Measurements from ENCODE around the gene THAP11.

THAP11 gene

DNA sequence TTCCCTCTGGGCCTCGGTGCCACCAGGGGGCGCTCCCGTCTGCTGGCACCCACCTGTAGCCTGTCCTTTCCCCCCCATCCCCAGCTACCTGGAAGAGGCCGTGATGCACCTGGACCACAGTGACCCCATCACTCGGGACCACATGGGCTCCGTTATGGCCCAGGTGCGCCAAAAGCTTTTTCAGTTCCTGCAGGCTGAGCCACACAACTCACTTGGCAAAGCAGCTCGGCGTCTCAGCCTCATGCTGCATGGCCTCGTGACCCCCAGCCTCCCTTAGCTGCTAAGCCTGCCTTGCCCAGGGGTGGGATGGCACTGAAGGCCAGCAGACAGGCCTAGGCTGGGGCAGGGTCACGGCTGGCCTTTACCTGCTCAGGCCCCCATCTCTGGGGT, 41.7 kb downstream of the THAP11 start:
- no peaks in the 10 kb centered on the region for H3K4me1 ChIP-seq
- no peaks in the 10 kb centered on the region for H3K36me3 ChIP-seq (ENCODE audit: control insufficient read depth, insufficient read depth, low read length)
- no peak overlapping the region for H3K4me3 ChIP-seq (ENCODE audit: low read depth, low read length)
- H2AFZ ChIP-seq = no peak overlapping the region
- no peaks in the 10 kb centered on the region for H3K27me3 ChIP-seq (ENCODE audit: control insufficient read depth, insufficient read depth, low read length)
- H3K9me3 ChIP-seq (ENCODE audit: control insufficient read depth, low read length) = no peaks in the 10 kb centered on the region
- TF ChIP-seq, protein P1, sequence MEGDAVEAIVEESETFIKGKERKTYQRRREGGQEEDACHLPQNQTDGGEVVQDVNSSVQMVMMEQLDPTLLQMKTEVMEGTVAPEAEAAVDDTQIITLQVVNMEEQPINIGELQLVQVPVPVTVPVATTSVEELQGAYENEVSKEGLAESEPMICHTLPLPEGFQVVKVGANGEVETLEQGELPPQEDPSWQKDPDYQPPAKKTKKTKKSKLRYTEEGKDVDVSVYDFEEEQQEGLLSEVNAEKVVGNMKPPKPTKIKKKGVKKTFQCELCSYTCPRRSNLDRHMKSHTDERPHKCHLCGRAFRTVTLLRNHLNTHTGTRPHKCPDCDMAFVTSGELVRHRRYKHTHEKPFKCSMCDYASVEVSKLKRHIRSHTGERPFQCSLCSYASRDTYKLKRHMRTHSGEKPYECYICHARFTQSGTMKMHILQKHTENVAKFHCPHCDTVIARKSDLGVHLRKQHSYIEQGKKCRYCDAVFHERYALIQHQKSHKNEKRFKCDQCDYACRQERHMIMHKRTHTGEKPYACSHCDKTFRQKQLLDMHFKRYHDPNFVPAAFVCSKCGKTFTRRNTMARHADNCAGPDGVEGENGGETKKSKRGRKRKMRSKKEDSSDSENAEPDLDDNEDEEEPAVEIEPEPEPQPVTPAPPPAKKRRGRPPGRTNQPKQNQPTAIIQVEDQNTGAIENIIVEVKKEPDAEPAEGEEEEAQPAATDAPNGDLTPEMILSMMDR (IDR thresholded peaks at IDR 0.05) = peak; percentile 94
- H3K27ac ChIP-seq = no peak overlapping the region
- H3K79me2 ChIP-seq = no peaks in the 10 kb centered on the region
- H3K4me2 ChIP-seq (ENCODE audit: low read length) = no peak overlapping the region
- no peak overlapping the region for H3K9ac ChIP-seq

DNA sequence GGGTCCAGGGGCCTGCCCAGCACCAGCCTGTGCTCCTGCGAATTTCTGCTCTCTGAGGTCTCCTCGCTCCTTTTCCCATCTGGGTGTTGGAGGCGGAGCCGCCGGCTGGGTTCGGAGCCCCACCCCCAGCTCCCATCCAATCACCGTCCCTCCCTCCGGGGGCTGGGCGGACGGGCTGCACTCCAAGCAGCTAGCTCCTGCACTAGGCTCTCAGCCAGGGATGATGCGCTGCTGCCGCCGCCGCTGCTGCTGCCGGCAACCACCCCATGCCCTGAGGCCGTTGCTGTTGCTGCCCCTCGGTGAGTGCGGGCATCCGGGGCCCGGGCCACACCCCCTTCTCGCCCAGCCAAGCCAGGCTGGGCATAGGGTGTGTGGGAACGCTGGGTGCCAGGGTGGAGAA, 42.6 kb downstream of the THAP11 start, which contains the start of gene NRN1L:
Gene NRN1L, plus strand, starts transcription at position 202 of the 400 bp plus-strand sequence. Its CDS starts 19 bp downstream, at position 221.
- Histone ChIP-seq H3K9ac (no peak within 1 kb of the TSS), H3K4me1 (no peaks in the 10 kb centered on the region), H3K36me3 (ENCODE audit: control insufficient read depth, insufficient read depth, low read length) (no peaks in the 10 kb centered on the region), H2AFZ (no peak within 1 kb of the TSS), H3K79me2 (no peaks in the 10 kb centered on the region), H3K27ac (no peak within 1 kb of the TSS), H3K4me2 (ENCODE audit: low read length) (peak within 1 kb of the TSS; percentile 43), H3K4me3 (ENCODE audit: low read depth, low read length) (no peak within 1 kb of the TSS), H3K27me3 (ENCODE audit: control insufficient read depth, insufficient read depth, low read length) (no peaks in the 10 kb centered on the region), H3K9me3 (ENCODE audit: control insufficient read depth, low read length) (no peaks in the 10 kb centered on the region)
- TF ChIP-seq, protein P1 (IDR thresholded peaks at IDR 0.05) = no peak

DNA sequence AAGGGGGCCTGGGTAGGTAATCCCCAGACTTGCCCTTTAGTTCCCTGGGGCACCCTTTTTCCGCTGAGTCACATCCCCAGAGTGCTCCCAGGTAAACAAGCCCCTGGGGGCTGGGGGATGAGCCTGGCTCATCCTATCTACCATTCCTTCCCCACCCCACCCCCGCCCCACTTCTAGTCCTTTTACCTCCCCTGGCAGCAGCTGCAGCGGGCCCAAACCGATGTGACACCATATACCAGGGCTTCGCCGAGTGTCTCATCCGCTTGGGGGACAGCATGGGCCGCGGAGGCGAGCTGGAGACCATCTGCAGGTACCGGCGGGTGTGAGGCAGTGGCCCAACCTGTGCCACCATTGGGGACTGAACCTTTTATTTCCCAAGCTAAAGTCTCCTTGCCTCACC, 43.4 kb downstream of the THAP11 start:
- TF ChIP-seq, protein P1 (IDR thresholded peaks at IDR 0.05) = no peak
- Histone ChIP-seq H3K9ac (no peak overlapping the region), H3K4me1 (no peaks in the 10 kb centered on the region), H3K27me3 (ENCODE audit: control insufficient read depth, insufficient read depth, low read length) (no peaks in the 10 kb centered on the region), H3K9me3 (ENCODE audit: control insufficient read depth, low read length) (no peaks in the 10 kb centered on the region), H2AFZ (no peak overlapping the region), H3K27ac (no peak overlapping the region), H3K36me3 (ENCODE audit: control insufficient read depth, insufficient read depth, low read length) (no peaks in the 10 kb centered on the region), H3K4me2 (ENCODE audit: low read length) (no peak overlapping the region), H3K79me2 (no peaks in the 10 kb centered on the region), H3K4me3 (ENCODE audit: low read depth, low read length) (no peak overlapping the region)

DNA sequence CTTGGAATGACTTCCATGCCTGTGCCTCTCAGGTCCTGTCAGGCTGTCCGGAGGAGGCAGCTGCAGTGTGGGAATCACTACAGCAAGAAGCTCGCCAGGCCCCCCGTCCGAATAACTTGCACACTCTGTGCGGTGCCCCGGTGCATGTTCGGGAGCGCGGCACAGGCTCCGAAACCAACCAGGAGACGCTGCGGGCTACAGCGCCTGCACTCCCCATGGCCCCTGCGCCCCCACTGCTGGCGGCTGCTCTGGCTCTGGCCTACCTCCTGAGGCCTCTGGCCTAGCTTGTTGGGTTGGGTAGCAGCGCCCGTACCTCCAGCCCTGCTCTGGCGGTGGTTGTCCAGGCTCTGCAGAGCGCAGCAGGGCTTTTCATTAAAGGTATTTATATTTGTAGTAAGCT, 43.9 kb downstream of the THAP11 start:
- Histone ChIP-seq H3K79me2 (no peaks in the 10 kb centered on the region), H3K36me3 (ENCODE audit: control insufficient read depth, insufficient read depth, low read length) (no peaks in the 10 kb centered on the region), H2AFZ (no peak overlapping the region), H3K4me1 (no peaks in the 10 kb centered on the region), H3K4me2 (ENCODE audit: low read length) (no peak overlapping the region), H3K27me3 (ENCODE audit: control insufficient read depth, insufficient read depth, low read length) (no peaks in the 10 kb centered on the region), H3K4me3 (ENCODE audit: low read depth, low read length) (no peak overlapping the region), H3K9me3 (ENCODE audit: control insufficient read depth, low read length) (no peaks in the 10 kb centered on the region), H3K27ac (no peak overlapping the region), H3K9ac (no peak overlapping the region)
- TF ChIP-seq, protein P1 (IDR thresholded peaks at IDR 0.05) = no peak

DNA sequence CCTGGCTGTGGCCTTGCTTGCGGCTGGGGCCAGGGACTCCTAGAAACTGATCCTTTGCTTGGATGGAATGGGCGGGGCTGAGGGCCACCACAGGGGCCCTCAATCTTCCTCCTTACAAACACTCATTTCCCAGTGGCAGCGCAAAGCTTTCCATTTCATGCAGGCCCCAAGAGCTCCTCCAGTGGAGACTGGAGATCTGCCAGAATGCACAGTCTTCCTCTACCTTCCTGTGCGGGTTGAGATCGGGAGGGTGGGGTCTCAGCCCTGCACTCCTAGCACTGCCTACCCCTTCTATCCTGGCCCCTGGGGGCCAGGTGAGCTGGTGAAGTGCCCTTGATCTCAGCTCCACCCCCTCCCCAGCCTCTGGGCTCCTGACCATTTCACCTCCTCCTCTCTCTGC, 44.3 kb downstream of the THAP11 start:
- no peaks in the 10 kb centered on the region for H3K27me3 ChIP-seq (ENCODE audit: control insufficient read depth, insufficient read depth, low read length)
- H3K79me2 ChIP-seq = no peaks in the 10 kb centered on the region
- no peak overlapping the region for H3K9ac ChIP-seq
- no peaks in the 10 kb centered on the region for H3K36me3 ChIP-seq (ENCODE audit: control insufficient read depth, insufficient read depth, low read length)
- H3K4me3 ChIP-seq (ENCODE audit: low read depth, low read length) = no peak overlapping the region
- TF ChIP-seq, protein P1 (IDR thresholded peaks at IDR 0.05) = no peak
- H3K4me2 ChIP-seq (ENCODE audit: low read length) = no peak overlapping the region
- no peaks in the 10 kb centered on the region for H3K4me1 ChIP-seq
- no peaks in the 10 kb centered on the region for H3K9me3 ChIP-seq (ENCODE audit: control insufficient read depth, low read length)
- H3K27ac ChIP-seq = no peak overlapping the region
- no peak overlapping the region for H2AFZ ChIP-seq
